HG03066 (cell line): Measurements from ENCODE around the gene ZC3H12D.
A peak's percentile ranks its signal among the peaks of the same experiment; 100 is the strongest.
"Not testable (repeated sequence)": the region's sequence is repeated elsewhere in the genome, so short reads cannot be mapped to it uniquely, and the experiment has no call there.

ENCODE experiments used
- ATAC-seq: cut with Tn5 transposase; IDR thresholded peaks from one replicate; pipeline ENCODE4 v1.9.1; 2021; ENCODE audit warnings: low read depth; ENCODE audit not compliant: unreplicated experiment

ZC3H12D gene

DNA sequence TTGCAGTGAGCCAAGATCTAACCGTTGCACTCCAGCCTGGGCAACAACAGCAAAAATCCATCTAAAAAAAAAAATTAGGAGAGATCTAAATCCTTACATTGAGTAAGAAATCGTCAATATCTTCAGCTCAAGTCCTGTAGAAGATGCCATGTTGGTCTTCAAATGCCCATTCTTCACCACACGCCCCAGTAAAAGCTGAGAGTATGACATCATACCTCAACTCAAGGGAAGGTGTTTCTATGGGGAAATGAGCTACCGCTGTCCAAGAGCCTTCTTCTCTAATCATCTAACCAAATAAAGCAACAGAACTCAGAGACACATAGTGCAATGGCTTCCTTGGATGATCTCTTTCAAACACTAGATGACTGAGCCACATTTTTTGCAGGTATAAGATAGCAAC, 2.5 kb upstream of the ZC3H12D start:
- ATAC-seq = no peak

DNA sequence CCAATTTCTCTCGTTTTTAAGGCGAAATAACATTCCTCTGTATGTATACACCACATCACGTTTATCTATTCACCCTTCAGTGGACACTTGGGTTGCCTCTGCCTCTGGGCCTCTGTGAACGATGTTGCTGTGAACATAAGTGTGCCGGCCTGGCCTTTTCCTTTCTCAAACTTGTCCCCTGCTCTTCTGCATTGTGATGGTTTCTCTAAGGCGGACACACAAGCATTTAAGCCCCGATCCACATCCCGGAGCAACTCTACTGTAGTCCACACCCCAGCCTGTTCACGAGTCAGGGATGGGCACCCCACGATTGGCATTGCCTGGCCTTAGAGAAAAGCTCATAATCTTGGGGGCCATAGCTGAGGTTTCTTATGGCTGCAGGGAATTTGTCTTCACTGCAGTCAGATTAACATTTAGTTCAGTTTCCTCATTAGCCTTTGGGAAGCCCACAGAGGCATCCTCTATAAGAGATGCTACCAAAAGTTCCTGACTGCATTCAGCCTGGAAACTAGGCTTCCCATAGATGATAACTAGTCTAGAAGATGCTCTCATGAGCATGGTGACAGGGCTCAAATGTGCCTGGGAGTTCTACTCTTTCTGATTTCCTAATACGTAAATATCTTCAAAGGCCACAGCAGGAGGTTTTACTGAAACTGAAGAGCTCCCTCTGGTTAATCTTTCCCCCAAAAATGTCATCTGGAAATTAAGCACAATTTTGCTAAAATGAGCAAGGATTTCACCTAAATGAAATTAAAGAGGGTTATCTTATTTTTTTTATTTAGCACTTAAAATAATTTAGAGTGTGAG, 762 bp downstream of the ZC3H12D start:
- ATAC-seq = no peak

DNA sequence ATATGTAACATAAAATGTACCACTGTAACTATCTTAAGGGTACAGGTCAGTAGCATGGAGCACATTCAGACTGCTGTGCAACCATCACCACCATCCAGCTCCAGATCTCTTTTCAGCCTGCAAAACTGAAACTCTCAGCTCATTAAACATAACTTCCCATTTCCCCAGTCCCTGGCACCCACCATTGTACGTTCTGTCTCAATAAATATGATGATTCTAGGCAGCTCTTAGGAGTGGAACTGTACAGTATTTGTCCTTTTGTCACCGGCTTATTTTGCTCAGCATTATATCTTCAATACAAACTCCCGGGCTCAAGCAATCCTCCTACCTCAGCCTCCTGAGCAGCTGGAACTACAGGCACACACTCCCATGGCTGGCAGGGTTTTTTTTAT, 1.5 kb downstream of the ZC3H12D start:
- ATAC-seq = no peak

DNA sequence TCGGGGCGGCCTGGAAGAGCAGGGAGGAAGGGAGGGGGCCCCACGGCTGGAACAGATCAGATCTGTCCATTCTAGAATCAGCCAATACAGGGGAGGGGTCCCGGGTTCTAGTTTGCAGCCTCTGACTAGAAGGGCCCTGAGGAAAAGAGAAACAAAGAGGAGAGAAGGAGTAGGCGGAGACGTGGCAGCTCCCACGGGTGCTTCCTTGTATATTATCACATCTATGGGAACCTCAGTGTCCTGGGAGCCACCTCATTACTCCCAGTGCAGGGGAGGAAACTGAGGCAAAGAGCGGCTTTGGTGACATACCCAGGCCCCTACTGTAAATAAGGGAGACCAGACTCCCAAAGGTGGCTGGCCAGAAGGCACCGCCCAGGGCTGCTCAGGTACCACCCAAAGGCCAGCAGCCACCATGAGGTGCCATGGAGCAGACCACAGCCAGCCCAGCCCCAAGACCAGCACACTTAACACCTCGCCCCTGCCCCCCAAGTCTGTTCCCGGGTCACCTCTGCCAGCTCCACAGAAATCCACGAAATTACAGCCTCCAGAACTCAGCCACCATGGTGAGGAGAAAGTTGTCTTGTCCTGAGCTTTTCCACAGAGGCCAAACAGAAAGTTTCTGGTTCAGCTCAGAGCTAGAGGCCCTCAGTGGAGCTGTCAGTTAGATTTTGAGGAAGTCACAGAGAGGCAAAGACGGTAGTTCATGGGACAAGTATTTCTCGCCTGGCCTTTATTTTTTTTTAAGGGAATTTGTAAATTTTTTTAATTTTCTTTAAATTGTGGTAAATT, 2.1 kb downstream of the ZC3H12D start:
- no peak for ATAC-seq

DNA sequence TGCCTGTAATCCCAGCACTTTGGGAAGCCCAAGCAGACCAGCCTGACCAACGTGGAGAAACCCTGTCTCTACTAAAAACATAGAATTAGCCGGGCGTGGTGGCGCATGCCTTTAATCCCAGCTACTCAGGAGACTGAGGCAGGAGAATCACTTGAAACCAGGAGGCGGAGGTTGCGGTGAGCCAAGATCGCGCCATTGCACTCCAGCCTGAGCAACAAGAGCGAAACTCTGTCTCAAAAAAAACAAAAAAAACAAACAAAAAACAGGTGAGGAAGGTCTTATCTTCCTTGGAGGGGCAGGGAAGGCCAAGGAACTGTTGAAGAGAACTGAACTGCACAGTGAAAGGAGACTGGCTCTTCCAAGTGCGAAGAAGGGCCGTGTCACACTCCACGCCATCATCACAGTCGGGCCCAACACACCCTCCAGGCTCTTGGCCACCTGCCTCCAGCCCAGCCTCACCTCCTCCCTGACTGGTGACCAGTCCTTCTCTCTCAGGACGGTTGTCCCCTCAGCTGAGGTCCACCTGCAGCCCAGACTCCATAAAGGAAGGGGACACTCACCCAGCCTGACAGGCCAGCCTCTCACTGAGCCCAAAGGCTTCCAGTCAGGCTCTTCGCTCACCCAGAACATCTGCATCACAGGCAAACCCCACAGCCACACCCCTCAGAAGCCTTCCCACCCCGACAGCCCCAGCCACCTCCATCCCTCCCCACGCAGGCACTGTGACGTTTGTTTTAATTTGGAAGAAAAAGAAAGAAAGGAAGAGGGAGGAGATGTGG, 4.1 kb downstream of the ZC3H12D start:
- no peak for ATAC-seq

DNA sequence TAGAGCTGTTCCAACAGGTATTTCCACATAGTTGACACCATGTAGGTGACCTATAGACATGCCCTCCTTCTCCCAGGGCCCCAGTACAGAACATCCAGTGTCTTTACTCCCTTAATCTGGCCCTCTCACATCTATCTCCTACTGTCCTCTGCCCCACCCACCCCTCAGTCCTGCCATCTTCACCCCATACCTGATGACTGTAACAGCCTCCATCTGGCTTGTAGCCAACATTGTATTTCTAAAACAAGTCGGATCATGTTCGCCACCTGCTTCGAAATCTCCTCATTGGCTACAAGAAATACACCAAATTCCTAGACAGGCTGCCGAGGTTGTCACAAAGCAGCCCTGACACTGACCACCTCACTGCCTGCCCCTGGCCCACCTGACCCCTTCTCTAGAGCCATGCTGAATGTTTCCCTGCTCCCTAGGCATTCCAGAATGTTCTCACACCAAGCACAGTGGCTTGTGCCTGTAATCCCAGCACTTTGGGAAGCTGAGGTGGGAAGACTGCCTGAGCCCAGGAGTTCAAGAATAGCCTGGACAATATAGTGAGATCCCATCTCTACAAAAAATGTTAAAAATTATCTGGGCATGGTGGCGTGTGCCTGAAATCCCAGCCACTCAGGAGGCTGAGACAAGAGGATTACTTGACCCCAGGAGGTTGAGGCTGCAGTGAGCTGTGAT, 6.0 kb downstream of the ZC3H12D start:
- no peak for ATAC-seq

DNA sequence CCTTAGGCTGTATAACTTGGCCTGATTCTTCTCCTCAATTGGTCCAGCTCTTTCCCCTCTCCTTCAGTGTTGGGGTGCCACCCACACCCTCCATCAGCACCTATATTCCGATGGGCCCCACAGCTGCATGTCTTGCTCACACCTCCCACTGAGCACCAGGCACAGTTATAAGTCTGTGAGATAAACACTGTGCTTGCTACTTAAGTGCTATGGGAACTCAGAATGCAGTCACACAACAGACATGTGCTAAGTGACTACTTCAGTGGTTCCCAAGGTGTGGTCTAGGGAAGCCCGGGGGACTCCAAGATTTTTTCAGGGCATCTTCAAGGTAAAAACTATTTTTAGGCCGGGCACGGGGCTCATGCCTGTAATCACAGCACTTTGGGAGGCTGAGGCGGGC, 7.3 kb downstream of the ZC3H12D start:
- ATAC-seq = no peak

DNA sequence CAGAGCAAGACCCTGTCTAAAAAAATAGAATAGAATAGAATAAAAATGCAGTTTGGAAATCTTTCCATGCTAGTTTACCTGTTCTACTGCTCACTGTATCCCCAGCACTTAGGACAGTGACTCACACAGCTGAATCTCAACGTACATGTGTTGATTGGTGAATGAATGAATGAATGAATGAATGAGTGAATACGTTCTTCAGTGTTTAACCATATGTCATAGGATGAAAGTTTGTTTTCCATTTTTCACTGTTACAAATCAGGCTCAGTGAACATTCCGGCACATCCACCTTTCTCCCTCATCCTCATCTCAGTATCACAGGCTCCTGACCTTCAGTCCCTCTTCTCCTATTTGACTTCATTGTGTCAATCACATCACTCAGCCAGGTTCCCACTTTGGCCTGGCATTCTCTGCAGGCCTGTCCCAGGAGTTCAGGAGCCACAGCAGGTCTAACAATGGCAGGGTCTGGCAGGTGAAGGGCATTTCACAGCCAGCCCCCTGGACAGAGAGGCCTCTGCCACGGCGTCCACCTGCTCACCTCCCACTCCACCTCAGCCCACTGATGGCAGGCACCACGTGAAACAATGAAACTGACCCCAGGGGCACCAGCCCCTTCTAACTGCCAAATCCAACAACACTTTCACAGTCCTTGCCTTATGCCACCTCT, 7.9 kb downstream of the ZC3H12D start:
- no peak for ATAC-seq

DNA sequence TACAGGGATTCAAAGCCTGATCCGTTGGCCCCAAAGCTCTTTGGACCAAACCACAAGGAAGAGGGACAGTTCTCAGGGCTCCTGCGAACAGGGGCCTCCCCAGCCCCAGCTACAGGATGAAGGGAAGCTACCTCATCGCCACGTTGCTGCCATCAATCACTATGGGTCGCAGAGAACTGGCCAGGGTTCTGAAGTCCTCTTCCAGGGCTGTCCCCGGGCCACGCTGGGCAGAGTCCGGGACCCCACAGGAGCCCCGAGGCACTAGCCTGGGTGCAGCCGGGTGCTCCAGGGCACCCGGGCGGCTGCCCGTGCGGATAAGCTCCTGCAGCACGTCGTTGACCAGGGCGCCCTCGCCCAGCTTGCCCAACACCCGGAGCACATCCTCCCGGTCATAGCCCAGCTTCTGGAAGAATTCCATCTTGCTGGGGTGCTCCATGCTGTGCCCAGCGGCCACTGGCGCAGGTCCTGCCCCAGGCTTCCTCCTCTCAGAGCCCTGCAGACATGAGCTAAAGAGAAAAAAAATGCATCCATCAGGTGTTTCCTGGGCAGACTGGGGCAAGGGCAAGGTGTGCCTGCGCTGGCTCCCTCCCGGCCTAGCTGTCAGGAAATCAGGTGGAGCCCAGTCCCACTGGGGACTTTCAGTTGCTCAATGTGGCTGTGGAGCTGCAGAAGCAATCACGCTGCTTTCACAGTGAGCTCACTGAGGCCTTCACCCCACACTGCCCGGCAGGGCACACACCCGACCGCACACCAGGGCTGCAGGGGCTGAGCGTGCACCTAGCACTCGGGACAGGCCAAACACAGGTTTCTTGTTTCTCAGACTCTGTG, 10.5 kb downstream of the ZC3H12D start:
- ATAC-seq = peak; percentile 40

DNA sequence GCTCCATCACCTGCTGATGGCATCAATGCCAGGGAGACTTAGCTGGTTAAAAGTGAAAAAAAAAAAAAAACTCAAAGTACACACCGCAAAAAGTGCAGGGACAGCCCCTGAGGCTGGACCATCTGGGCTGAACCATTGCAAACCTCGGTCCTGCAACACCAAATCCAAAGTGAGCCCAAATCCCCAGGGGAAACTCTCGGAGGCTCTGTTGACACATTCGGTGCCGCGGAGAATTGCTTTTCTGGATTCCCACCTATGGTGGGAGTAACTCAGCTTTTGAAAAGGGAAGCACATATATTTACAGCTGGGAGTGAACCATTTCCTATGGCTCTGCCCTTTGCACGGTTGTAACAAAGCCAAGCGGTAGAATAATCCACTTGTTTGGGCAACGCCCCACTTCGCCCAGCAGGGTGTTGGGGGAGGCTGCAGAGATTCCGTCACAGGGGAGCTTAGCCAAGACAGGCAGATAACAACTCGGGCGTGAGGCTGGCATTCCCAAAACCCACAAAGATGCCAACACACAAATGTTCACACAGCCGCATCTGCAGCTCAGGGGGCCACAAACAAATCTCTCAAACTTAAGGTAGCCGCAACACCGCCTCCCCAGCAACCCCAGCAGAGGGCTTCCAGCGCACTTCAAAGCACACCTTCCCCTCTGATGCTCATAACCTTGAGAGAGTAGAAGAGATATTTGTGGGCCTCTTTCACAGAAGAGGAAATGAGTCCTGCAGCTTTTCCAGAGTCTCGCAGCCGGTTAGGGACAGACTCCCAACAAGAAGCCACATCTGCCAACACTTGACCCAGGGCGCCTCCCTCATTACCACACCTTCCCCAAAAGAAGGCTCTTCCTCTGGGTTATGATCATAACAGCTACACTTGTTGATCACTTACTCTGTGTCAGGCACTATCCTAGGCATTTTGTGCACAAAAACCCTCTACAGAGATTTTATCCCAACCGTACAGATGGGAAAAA, 11.4 kb downstream of the ZC3H12D start:
- peak; percentile 22 for ATAC-seq

DNA sequence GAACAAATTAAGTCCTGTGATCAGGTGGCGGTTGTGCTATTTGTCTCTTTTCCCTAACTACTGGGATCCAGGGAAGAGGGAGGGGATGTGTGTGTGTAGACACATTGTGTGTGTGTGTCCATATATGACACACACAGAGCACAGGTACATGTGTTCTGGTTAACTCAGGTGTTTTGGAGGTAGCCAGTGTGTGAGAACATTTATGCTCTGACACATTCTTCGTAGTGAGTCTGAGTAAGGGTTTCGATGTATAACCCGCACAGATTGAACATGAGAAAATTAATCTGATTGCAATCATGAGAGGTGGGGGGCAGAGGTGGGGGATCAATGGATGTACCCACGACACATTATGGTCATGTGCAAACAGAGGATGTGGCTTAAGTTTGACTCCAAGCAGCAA, 12.6 kb downstream of the ZC3H12D start:
- no peak for ATAC-seq

DNA sequence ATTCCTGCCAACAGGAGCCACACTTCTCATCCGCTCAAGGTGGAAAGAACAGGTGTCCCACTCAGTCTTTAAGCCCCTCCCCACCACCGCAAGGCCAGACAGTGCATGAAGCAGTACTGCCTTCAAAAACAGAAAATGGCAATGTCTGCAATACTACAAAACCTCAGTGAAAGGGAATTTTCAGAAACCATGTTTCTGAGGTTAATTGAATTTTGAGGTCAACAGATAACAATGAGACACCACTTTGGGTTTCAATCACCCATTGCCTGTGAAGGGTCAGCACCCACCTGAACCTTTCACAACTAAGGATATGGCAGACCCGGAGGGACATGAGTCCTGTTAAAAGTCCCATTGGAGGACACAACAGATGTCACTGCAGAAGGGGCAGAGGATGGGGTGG, 13.0 kb downstream of the ZC3H12D start:
- no peak for ATAC-seq

DNA sequence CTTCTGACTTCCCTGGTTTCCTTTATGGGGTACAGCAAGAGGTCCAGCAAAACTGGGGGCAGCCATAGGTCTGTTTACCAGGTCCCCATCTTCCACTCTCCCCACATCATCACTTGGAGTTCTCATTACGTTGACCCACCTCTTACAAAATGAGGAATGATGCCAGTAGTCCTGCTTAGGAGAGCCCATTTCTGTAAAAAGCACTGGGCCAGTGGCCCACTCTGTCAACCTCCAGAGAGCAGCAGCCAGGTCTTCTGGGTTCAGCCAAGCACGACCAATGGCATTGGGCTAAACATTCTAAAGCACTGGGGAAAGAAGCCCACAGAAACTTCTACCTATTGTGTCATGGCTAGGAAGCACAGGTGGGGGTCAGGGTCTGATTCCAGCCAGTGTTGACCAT, 13.9 kb downstream of the ZC3H12D start:
- ATAC-seq = no peak

DNA sequence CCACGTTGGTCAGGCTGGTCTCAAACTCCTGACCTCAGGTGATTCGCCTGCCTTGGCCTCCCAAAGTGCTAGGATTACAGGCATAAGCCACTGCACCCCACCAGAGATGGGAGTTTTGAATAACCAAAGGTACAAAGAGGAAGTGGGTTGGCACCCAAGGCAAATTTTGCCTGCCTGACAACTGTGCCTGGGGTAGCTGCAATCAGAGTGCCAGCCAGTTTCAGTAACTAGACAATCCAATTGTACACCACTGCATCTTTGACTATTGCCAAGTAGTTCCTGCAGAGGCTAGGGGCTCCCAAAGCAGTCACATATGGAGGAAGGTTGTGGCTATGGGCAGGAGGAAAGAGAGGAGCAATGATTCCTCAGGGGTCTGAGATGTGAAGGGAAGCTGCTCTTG, 16.6 kb downstream of the ZC3H12D start:
- no peak for ATAC-seq

DNA sequence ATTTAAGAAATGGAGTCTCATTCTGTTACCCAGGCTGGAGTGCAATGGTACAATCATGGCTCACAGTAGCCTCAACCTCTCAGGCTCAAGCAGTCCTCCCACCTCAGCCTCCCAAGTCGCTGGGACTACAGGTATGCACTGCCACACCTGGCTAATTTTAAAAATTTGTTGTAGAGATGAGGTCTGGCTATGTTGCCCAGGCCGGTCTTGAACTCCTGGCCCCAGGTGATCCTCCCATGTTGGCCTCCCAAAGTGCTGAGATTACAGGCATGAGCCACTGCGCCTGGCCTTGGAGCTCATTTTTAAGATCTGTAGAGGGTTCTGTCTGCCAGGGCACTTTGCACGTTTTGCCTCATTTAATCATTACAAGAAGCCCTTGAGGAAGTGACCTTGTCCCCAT, 17.5 kb downstream of the ZC3H12D start:
- no peak for ATAC-seq

DNA sequence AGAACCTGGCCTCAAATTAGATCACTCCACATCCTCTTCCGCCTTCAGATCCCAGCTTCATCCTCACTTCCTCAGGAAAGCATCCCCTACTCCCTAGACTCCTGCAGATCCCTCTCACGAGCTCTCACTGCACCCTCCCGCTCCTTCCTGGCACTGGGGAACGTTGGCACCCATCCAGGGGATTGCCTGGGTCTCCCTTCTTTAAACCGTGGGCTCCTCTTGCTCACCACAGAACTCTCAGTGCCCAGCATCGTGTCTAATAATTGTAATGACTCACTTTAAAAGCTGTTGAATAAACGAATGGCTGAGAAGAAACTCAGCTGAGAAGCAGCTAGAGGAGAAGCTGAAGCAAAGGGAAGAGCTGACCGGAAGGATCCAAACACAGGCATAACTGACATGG, 20.4 kb downstream of the ZC3H12D start:
- no peak for ATAC-seq

DNA sequence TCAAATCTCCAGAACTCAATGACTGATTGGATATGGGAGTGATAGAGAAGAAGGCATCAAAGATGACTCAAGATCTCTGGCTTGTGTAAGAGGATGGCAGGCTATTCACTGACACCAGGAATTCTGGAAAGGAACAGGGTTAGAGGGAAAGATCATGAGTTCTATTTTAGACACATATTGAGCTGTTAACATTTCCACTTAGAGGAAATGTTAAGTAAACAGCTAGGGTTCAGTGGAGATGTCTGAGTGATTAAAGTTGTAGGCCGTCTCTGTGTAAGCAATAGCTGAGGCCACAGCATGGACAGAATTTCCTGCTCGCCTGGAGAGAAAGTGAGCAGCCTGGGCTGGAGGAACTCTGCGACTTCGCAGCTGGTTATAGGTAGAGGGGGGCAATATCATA, 21.0 kb downstream of the ZC3H12D start:
- no peak for ATAC-seq

DNA sequence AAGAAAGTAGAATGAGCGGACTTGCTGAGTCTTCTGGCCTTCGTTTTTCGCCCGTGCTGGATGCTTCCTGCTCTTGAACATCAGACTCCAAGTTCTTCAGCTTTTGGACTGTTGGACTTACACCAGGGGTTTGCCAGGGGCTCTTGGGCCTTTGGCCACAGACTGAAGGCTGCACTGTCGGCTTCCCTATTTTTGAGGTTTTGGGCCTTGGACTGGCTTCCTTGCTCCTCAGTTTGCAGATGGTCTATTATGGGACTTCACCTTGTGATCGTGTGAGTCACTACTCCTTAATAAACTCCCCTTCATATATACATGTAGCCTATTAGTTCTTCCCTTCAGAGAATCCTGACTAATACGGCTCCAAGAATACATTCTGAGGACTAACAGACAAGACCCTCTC, 22.1 kb downstream of the ZC3H12D start:
- not testable (repeated sequence) for ATAC-seq
